PC-9 (cell line): Measurements from ENCODE around the gene NDRG2.

Experiments
- EZH2 ChIP-seq: fragments of 200-600 bp; sonication (generic); IDR thresholded peaks from 2 replicates; pipeline ENCODE4 v1.8.0; 2017; ENCODE audit warnings: antibody characterized with exemption, low read depth
- TF ChIP-seq, protein P1 (sequence below): fragments of 200-600 bp; sonication (generic); conservative IDR thresholded peaks from 2 replicates; pipeline ENCODE4 v1.6.1; 2017; ENCODE audit warnings: mixed run types, antibody characterized with exemption, mild to moderate bottlenecking, moderate library complexity

DNA sequence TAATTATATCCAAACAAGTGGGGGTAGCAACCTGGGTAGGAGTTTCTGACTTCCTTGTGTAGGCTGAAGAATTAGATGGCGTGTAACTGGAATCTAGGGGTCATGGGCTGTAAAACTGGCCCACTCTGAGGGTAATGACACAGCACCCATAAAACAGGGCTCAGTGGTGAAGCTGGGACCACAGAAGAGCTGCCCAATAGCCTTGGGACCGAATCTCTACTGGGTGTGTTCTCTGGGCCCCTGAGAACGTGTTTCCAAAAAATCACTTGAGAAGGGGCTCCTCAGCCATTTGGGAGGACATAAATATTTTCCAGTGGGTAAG, 36.4 kb upstream of the NDRG2 start:
- TF ChIP-seq, protein P1, sequence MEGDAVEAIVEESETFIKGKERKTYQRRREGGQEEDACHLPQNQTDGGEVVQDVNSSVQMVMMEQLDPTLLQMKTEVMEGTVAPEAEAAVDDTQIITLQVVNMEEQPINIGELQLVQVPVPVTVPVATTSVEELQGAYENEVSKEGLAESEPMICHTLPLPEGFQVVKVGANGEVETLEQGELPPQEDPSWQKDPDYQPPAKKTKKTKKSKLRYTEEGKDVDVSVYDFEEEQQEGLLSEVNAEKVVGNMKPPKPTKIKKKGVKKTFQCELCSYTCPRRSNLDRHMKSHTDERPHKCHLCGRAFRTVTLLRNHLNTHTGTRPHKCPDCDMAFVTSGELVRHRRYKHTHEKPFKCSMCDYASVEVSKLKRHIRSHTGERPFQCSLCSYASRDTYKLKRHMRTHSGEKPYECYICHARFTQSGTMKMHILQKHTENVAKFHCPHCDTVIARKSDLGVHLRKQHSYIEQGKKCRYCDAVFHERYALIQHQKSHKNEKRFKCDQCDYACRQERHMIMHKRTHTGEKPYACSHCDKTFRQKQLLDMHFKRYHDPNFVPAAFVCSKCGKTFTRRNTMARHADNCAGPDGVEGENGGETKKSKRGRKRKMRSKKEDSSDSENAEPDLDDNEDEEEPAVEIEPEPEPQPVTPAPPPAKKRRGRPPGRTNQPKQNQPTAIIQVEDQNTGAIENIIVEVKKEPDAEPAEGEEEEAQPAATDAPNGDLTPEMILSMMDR, result no peak
- TF ChIP-seq EZH2, result no peak
